Nephron progenitor cell (in vitro differentiated cells): ENCODE data around the gene USP31.
"Not testable (repeated sequence)": the region's sequence is repeated elsewhere in the genome, so short reads cannot be mapped to it uniquely, and the experiment has no call there.

Source experiments
- DNase-seq: peaks from one replicate; pipeline ENCODE4 v3.0.0; 2021
- H3K27ac Mint-ChIP-seq: 2 replicates; pipeline ENCODE4 v1.8.0; 2021; ENCODE audit warnings: mild to moderate bottlenecking, moderate library complexity, mixed read lengths
- H3K27me3 Mint-ChIP-seq: 2 replicates; pipeline ENCODE4 v1.8.0; 2021; ENCODE audit warnings: mild to moderate bottlenecking, low read depth, mixed read lengths; ENCODE audit not compliant: poor library complexity
- H3K36me3 Mint-ChIP-seq: 2 replicates; pipeline ENCODE4 v1.8.0; 2021; ENCODE audit warnings: low read depth, mixed read lengths
- H3K4me1 Mint-ChIP-seq: 2 replicates; pipeline ENCODE4 v1.8.0; 2021; ENCODE audit warnings: mixed read lengths
- H3K4me3 Mint-ChIP-seq: 2 replicates; pipeline ENCODE4 v1.8.0; 2021; ENCODE audit warnings: mild to moderate bottlenecking, moderate library complexity, mixed read lengths
- H3K9me3 Mint-ChIP-seq: 2 replicates; pipeline ENCODE4 v1.8.0; 2021; ENCODE audit warnings: mild to moderate bottlenecking, moderate library complexity, mixed read lengths
- CTCF ChIP-seq: fragments of 200-600 bp; sonication (generic); IDR thresholded peaks from 2 replicates; pipeline ENCODE4 v1.5.0; 2021; ENCODE audit warnings: antibody characterized with exemption

USP31 gene

DNA sequence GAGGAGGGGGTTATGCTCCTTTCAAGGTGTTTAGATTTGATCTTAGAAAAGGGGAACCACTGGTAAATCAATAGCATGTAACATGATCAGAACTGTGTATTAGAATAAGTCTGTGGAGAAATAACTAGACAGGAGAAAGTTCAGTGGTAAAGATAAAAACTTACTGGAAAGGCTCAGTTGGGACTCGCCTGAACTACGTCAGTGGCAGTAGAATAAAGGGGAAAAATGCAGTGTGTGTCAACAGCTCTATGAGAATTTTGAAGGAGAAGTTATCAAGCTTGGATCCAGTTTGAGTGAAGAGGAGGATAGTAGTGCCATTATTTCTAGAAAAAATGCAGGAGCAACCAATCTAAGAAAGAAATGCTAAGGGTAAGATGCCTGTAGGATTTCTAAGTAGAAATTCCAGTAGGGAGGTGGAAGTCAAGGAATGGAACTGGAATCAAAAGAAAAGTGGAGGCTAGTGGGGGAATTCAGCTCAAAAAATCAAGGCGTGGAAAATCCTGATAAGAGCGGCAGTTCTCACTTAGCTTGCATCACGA, 48.2 kb downstream of the USP31 start:
- H3K4me3 Mint-ChIP-seq, result no peak overlapping the region
- no peak for DNase-seq
- no peaks in the 10 kb centered on the region for H3K27me3 Mint-ChIP-seq
- H3K4me1 Mint-ChIP-seq, result no peaks in the 10 kb centered on the region
- peaks cover 49% of the 10 kb centered on the region for H3K36me3 Mint-ChIP-seq
- no peak for TF ChIP-seq CTCF
- peaks cover 23% of the 10 kb centered on the region for H3K9me3 Mint-ChIP-seq
- no peak overlapping the region for H3K27ac Mint-ChIP-seq

DNA sequence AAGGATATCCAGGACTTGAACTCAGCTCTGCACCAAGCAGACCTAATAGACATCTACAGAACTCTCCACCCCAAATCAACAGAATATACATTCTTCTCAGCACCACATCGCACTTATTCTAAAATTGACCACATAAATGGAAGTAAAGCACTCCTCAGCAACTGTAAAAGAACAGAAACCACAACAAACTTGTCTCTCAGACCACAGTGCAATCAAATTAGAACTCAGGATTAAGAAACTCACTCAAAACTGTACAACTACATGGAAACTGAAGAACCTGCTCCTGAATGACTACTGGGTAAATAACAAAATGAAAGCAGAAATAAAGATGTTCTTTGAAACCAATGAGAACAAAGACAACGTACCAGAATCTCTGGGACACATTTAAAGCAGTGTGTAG, 52.8 kb downstream of the USP31 start:
- not testable (repeated sequence) for DNase-seq, H3K4me3 Mint-ChIP-seq, H3K4me1 Mint-ChIP-seq, H3K27me3 Mint-ChIP-seq
- peaks cover 31% of the 10 kb centered on the region for H3K9me3 Mint-ChIP-seq
- peak overlapping the region; percentile 44 for H3K27ac Mint-ChIP-seq
- H3K36me3 Mint-ChIP-seq, result peaks cover 79% of the 10 kb centered on the region

DNA sequence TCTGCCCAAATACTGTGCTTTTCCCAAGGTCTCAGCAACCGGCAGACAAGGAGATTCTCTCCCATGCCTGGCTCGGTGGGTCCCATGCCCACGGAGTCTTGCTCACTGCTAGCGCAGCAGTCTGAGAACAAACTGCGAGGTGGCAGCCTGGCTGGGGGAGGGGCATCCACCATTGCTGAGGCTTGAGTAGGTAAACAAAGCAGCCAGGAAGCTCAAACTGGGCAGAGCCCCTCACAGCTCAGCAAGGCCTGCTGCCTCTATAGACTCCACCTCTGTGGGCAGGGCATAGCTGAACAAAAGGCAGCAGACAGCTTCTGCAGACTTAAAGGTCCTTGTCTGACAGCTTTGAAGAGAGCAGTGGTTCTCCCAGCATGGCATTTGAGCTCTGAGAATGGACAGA, 55.1 kb downstream of the USP31 start:
- not testable (repeated sequence) for DNase-seq, H3K4me3 Mint-ChIP-seq, H3K4me1 Mint-ChIP-seq, H3K27ac Mint-ChIP-seq, H3K27me3 Mint-ChIP-seq
- H3K9me3 Mint-ChIP-seq, result peaks cover 24% of the 10 kb centered on the region
- peaks cover 73% of the 10 kb centered on the region for H3K36me3 Mint-ChIP-seq

DNA sequence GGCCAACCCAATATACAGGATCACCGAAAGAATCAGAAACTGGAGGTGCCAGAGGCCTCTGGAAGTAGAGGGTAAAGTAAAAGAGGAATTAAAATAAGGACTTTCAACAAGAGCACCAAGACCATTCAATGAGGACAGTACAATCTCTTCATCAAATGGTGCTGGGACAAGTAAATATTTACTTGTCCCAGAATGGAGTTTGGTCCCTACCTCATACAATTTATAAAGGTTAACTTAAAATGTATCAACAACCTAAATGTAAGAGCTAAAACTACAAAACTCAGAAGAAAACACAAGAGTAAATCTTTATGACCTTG, 56.5 kb downstream of the USP31 start:
- no peak overlapping the region for H3K4me3 Mint-ChIP-seq
- H3K36me3 Mint-ChIP-seq, result peaks cover 60% of the 10 kb centered on the region
- H3K9me3 Mint-ChIP-seq, result peaks cover 11% of the 10 kb centered on the region
- no peak for TF ChIP-seq CTCF
- no peak overlapping the region for H3K27ac Mint-ChIP-seq
- H3K27me3 Mint-ChIP-seq, result no peaks in the 10 kb centered on the region
- DNase-seq, result no peak
- H3K4me1 Mint-ChIP-seq, result no peaks in the 10 kb centered on the region

- TF ChIP-seq CTCF, result no peak
- Mint-ChIP-seq H3K36me3 (peaks cover 59% of the 10 kb centered on the region), H3K9me3 (peaks cover 11% of the 10 kb centered on the region), H3K27ac (no peak overlapping the region), H3K27me3 (no peaks in the 10 kb centered on the region), H3K4me3 (no peak overlapping the region), H3K4me1 (no peaks in the 10 kb centered on the region)
- DNase-seq, result no peak
These were observed 57.0 kb downstream of the USP31 start for GRCh38 chr16:23092072-23092800.

GRCh38 chr16:23089111-23089510, 60.1 kb downstream of the USP31 start:
- Mint-ChIP-seq H3K27me3 (no peaks in the 10 kb centered on the region), H3K9me3 (peaks cover 3% of the 10 kb centered on the region), H3K27ac (no peak overlapping the region), H3K36me3 (peaks cover 35% of the 10 kb centered on the region), H3K4me1 (no peaks in the 10 kb centered on the region), H3K4me3 (no peak overlapping the region)
- no peak for TF ChIP-seq CTCF
- no peak for DNase-seq

DNA sequence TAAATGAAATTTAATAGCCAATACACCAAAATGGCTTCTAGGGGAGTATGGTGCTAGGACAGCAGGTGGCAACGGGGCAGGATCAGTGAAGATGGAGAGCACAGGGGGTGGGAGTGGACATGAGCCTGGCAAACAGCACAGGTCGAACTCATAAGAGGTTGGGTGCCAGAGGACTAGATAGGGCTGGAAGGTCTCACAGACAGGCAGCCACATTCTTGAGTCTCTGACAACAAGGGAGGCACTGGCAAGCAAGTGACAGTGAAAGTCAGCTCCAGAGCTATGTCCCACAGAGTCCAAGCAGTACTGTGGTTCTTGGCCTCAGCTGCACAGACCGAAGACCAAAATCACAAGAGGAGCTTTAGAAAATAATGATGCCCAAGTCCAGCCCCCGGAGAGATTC, 61.2 kb downstream of the USP31 start:
- H3K4me3 Mint-ChIP-seq, result no peak overlapping the region
- no peaks in the 10 kb centered on the region for H3K27me3 Mint-ChIP-seq
- TF ChIP-seq CTCF, result no peak
- no peak for DNase-seq
- no peaks in the 10 kb centered on the region for H3K4me1 Mint-ChIP-seq
- no peak overlapping the region for H3K27ac Mint-ChIP-seq
- peaks cover 2% of the 10 kb centered on the region for H3K9me3 Mint-ChIP-seq
- H3K36me3 Mint-ChIP-seq, result peaks cover 31% of the 10 kb centered on the region
